NCI-H82 treated with DMSO at 0.1 percent for 48 hours (cell line): ENCODE data around the gene CD99.
"Not testable (repeated sequence)": the region's sequence is repeated elsewhere in the genome, so short reads cannot be mapped to it uniquely, and the experiment has no call there.

Experiments used
- DNase-seq: peaks from one replicate; lab custom pipeline; 2025; ENCODE audit not compliant: unreplicated experiment; lab: John Stamatoyannopoulos, UW

The CD99 gene

DNA sequence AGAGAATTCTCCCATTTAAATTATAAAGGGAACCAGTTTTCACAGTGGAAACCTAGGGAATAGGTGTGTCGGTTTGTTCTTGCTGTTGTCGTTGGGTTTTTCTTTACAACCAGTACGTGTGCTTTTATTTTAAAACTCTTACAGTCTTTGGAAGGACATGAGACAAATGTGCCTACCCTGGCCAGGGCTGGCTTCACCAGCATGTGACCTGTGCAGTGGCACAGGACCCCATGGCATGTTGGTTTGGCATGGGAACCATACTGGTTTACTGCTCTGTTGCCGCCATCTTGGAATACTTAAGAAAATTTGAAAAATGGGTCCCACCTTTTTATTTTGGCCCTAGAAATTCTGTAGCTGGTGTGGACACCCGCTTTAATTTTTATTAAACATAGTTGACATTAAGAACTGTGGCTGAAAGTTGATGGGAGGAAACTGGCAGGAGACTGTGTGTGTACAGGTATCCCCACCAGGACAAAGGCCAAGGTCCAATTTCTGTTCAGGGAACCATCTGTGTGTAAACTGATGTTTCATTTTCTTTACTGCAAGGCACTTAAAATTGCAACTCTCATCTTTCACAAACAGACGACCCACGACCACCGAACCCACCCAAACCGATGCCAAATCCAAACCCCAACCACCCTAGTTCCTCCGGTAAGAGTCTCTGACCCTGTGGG lies 28.8 kb downstream of the CD99 start:
- DNase-seq = no peak

DNA sequence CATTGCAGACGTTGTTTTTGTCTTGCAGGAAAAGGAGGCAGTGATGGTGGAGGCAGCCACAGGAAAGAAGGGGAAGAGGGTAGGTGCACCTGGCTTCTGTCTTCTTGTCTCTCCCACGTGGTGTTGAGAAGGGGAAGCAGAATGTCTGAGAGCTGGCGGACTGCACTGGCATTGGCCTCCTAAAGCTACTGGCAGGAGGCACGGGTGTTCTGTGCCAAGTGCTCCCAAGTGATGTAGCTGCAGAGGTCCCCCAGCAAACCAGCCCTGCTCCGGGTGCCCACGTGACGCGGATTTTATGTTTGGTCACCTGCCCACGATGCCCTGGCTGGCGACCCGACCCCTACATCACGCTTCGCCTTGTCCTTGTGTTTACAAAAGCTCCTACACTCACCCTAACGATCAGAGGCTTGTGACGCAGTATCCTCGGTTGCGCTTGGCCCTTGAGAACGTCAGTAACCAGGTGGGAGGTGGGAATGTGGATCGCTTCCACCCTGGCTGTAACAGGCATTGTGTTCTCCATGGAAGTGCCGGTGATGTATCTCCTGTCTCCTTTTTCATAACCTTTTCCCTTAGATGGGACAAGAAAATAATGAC lies 32.3 kb downstream of the CD99 start:
- no peak for DNase-seq

DNA sequence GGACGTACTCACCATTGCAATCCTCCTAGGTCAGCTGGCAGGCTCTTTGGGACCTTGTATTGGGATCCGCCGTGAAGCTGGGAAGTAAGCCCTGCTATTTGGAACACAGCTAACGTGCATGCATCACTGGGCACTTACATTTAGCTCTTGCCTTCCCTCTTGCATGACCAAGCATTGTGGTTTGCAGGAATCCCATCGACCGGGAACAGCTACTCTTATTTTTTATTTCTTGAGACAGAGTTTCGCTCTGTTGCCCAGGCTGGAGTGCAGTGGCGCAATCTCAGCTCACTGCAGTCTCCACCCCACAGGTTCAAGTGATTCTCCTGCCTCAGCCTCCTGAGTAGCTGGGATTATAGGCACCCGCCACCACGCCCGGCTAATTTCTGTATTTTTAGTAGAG lies 36.2 kb downstream of the CD99 start:
- DNase-seq = not testable (repeated sequence)

DNA sequence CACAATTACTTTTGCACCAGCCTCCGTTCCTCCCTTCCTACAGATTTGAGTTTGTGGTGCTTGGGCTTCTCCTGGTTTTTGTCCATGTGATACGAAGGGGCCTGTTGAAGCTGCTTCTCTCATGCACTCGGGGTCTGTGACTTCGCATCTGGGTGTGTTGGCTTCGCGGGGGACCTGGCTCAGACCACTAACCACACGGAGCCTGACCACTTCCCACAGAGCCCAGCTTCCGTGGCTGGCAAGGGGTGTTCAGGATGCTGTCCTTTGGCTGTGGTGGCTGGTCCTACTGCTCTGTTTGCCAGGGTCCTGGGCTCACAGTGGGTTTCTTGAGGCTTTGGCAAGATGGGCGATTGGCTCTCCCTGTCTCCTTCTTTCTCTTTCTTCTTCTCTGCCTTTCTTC lies 41.0 kb downstream of the CD99 start:
- DNase-seq = no peak

DNA sequence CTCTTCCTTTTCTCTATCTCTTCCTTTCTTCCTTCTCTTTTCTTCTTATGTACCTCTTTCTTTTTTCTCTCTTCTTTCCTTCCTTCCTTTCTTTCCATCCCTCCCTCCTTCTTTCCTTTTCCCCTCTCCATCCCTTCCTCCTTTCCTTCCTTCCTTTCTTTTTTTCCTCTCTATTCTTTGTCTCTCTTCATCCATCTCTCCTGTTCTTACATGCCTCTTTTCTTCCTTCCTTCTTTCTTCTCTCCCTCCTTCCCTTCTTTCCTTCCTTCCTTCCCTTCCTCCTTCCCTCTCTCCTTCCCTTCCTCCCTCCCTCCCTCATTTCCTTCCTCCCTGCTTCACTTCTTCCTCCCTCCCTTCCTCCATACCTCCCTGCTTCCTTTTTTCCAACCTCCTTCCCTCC lies 41.6 kb downstream of the CD99 start:
- DNase-seq = no peak

- DNase-seq = no peak
Measured at GRCh38 chrX:2733286-2733685, 42.2 kb downstream of the CD99 start.

DNA sequence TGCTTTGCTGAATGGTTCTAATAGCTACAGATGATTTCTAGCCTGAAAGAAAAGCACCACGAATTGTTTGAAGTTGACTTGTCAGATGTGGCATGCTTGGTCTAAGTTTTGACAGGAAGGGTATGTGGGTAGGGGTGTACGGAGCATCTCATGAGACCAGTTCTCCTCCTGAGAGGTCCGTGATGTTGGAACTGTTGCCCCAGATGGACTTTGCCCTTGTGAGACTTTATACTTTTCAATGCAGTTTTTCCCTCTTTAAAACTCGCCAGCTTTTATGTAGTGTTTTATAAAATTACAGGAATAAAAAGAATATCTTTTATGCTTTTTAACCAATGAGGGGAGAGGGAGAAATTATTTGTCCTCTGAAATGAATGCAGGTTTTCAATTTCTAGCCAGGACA lies 44.2 kb downstream of the CD99 start:
- no peak for DNase-seq

GRCh38 chrX:2740672-2741071 lies 49.6 kb downstream of the CD99 start:
- no peak for DNase-seq

- no peak for DNase-seq
Measured at GRCh38 chrX:2741386-2741785, 50.3 kb downstream of the CD99 start.

DNA sequence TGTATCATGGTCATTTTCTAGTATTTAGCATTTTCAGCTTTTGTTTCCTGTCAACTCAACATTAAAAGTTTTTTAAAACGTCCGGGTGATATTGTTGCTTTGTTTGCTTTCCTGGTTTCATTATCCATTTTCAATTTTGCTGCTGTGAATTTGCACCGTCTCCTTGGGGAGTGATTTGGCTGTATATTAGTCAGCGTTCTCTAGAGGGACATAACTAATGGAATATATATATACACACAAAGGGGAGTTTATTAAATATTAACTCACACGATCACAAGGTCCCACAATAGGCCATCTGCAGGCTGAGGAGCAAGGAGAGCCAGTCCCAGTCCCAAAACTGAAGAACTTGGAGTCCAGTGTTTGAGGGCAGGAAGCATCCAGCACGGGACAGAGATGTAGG lies 55.2 kb downstream of the CD99 start:
- DNase-seq = not testable (repeated sequence)

- no peak for DNase-seq
Measured at GRCh38 chrX:2748171-2748814, 57.2 kb downstream of the CD99 start.

DNA sequence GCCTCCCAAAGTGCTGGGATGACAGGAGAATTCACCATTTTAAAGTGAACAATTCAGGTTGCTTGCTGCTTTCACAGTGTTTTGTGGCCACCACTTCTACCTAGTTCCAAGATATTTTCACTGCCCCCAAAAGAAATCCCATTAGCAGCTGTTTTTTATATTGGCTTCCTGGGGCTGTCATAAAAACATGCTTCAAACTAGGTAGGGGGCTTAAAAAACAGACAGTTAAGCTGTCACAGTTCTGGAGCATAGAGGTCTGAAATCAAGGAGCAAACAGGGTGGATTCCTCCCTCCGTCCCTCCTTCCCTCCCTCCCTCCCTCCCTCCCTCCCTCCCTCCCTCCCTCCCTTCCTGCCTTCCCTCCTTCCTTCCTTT lies 57.7 kb downstream of the CD99 start:
- no peak for DNase-seq

DNA sequence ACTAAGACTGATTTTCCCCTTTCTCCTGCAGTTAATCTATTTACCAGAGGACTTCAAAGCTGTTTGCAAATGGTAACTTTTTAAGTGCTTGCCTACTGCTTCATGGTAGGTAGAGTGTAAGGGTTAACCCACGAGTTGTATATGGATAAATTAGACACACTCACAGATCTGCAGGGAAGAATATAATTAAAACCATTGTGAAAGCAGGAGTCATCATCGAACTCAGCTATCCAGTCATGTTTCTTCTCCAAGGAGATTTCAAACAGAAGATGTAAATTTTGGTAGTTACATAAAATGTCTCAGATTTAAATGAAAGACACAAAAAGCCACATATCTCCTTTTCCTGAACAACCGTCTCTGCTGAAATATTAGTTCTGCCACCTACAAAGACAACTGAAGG lies 60.2 kb downstream of the CD99 start:
- DNase-seq = no peak

- DNase-seq = not testable (repeated sequence)
Measured at GRCh38 chrX:2751874-2752300, 60.8 kb downstream of the CD99 start, which contains the start of gene XG. Gene XG (plus strand): TSS chrX:2752040. CDS start chrX:2752275, 235 bp downstream.

- DNase-seq = not testable (repeated sequence)
Measured at GRCh38 chrX:2752441-2752840, 61.3 kb downstream of the CD99 start.

DNA sequence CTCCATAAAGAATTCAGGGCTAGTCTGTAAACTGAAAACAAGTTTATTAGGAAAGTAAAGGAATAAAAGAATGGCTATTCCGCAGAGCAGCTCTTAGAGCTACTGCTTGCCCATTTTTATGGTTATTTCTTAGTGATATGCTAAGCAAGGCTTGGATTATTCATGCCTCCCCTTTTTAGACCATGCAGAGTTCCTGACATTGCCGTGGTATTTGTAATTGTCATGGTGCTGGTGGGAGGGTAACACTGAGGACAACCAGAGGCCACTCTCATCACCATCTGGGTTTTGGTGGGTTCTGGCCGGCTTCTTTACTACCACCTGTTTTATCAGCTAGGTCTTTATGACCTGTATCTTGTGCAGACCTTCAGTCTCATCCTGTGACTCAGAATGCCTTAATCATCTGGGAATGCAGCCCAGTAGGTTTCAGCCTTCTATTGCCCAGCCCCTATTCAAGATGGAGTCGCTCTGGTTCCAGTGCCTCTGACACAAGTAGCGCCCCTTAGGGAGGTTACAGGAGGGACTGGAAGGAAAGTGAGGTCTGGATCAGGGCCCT lies 64.1 kb downstream of the CD99 start:
- not testable (repeated sequence) for DNase-seq

DNA sequence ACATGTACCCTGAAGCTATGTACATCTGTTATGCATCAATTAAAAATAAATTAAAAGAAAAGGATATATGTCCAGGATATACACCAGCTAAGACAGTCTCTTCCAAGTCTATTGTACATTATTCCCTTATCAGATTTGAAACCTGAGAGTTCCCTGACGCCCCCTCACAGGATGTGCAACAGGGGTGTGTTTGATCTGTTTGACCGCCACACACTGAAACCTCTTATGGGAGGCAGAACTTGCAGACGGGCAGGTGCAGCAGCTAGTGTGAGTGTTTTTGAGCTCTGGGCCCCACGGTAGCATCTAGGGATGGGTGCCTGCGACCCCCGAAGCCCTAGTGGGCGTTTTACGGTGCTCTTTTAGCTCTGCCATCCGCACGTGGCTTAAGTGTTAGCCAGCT lies 65.5 kb downstream of the CD99 start:
- no peak for DNase-seq

- DNase-seq = no peak
Measured at GRCh38 chrX:2761246-2761645, 70.2 kb downstream of the CD99 start.

DNA sequence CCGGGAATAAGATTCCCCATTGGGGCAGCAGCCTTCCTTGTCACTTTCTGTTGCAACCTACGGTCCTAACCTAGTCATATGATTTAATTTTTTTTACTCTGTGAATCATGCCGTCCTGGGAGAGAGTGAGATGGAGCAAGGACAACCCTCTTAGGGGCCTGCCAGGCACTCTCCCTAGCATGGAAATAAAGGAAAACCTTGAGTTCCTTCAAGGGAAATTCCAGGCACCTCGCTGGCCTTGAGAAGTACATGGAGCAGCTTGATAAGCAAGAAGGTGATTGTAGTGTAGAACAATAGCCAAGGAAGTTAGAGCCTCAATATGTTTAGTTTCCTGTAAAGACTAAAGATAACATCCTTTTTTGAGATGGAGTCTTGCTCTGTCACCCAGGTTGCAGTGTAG lies 71.6 kb downstream of the CD99 start:
- not testable (repeated sequence) for DNase-seq

DNA sequence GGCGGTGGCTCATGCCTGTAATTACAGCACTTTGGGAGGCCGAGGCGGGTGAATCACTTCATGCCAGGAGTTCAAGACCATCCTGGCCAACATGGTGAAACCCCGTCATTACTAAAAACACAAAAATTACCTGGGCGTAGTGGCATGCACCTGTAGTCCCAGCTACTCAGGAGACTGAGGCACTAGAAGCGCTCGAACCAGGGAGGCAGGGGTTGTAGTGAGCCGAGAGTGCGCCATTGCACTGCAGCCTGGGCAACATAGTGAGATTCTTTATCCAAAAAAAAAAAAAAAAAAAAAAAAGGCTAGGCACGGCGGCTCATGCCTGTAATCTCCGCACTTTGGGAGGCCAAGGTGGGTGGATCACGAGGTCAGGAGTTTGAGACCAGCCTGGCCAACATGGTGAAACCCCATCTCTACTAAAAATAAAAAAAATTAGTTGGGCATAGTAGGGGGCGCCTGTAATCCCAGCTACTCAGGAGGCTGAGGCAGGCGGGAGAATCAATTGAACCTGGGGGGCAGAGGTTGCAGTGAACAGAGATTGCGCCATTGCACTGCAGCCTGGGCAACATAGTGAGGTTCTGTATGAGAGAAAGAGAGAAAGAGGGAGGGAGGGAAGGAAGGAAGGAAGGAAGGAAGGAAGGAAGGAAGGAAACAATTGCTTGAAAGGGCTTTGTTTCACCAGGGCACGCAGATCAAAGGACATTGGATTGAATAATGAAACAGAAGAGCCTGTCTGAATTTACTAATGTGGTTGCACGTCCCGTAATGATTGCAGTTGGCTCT lies 73.9 kb downstream of the CD99 start:
- not testable (repeated sequence) for DNase-seq

- no peak for DNase-seq
Measured at GRCh38 chrX:2765549-2765830, 74.4 kb downstream of the CD99 start.

- DNase-seq = no peak
Measured at GRCh38 chrX:2766906-2767305, 75.8 kb downstream of the CD99 start.
